Mesendoderm (in vitro differentiated cells): ENCODE results near the gene OSBPL10.
A peak's percentile ranks its signal among the peaks of the same experiment; 100 is the strongest.

Source experiments
- DNase-seq: peaks from one replicate; pipeline ENCODE4 v3.0.0; 2013
- H2AK5ac ChIP-seq: 2 replicates; pipeline ENCODE4 v1.6.1; 2013; ENCODE audit warnings: low read length, inconsistent platforms
- H2BK120ac ChIP-seq: 2 replicates; pipeline ENCODE4 v1.6.1; 2013; ENCODE audit warnings: low read depth, mild to moderate bottlenecking, low read length, moderate library complexity, mixed read lengths
- H2BK15ac ChIP-seq: replicated peaks from 2 replicates; pipeline ENCODE4 v1.6.1; 2013; ENCODE audit warnings: low read depth, mild to moderate bottlenecking, moderate library complexity
- H2BK5ac ChIP-seq: 2 replicates; pipeline ENCODE4 v1.6.1; 2013; ENCODE audit warnings: low read length, inconsistent platforms
- H3K18ac ChIP-seq: 2 replicates; pipeline ENCODE4 v1.6.1; 2013; ENCODE audit warnings: mild to moderate bottlenecking, low read length, mixed read lengths
- H3K23ac ChIP-seq: one replicate; pipeline ENCODE4 v1.6.1; 2013; ENCODE audit warnings: low read length
- H3K27ac ChIP-seq: 2 replicates; pipeline ENCODE4 v1.5.1; 2013; ENCODE audit warnings: low read depth, mild to moderate bottlenecking, inconsistent platforms, low read length, moderate library complexity
- H3K27me3 ChIP-seq: 2 replicates; pipeline ENCODE4 v1.6.1; 2013; ENCODE audit warnings: low read length, control low read depth, mild to moderate bottlenecking, inconsistent platforms; ENCODE audit not compliant: insufficient read depth, poor library complexity
- H3K36me3 ChIP-seq: 2 replicates; pipeline ENCODE4 v1.6.1; 2013; ENCODE audit warnings: low read length, inconsistent platforms; ENCODE audit not compliant: control insufficient read depth, insufficient read depth
- H3K4ac ChIP-seq: one replicate; pipeline ENCODE4 v1.6.1; 2013; ENCODE audit warnings: low read depth, mild to moderate bottlenecking, low read length, moderate library complexity
- H3K4me1 ChIP-seq: 2 replicates; pipeline ENCODE4 v1.6.1; 2013; ENCODE audit warnings: low read depth, low read length, inconsistent platforms; ENCODE audit not compliant: control insufficient read depth
- H3K4me2 ChIP-seq: 2 replicates; pipeline ENCODE4 v1.6.1; 2013; ENCODE audit warnings: low read length
- H3K4me3 ChIP-seq: 2 replicates; pipeline ENCODE4 v1.5.1; 2013; ENCODE audit warnings: mild to moderate bottlenecking, low read length
- H3K56ac ChIP-seq: one replicate; pipeline ENCODE4 v1.6.1; 2013; ENCODE audit warnings: low read length
- H3K79me1 ChIP-seq: 2 replicates; pipeline ENCODE4 v1.6.1; 2013; ENCODE audit warnings: low read length, inconsistent platforms
- H3K79me2 ChIP-seq: 2 replicates; pipeline ENCODE4 v1.6.1; 2013; ENCODE audit warnings: mild to moderate bottlenecking, low read length; ENCODE audit not compliant: control insufficient read depth, insufficient read depth
- H3K9ac ChIP-seq: 2 replicates; pipeline ENCODE4 v1.6.1; 2013; ENCODE audit warnings: low read length, inconsistent platforms
- H4K5ac ChIP-seq: one replicate; pipeline ENCODE4 v1.6.1; 2013; ENCODE audit warnings: low read length
- H4K8ac ChIP-seq: one replicate; pipeline ENCODE4 v1.6.1; 2013; ENCODE audit warnings: low read depth, mild to moderate bottlenecking, control low read depth, low read length, moderate library complexity
- WGBS: extraction: QIAGEN DNeasy Blood & Tissue Kit; methylation state at CpG from one replicate; pipeline ENCODE4 v1.1.7; 2013; ENCODE audit warnings: low lambda C conversion rate, missing lambda C conversion rate; ENCODE audit not compliant: insufficient coverage; ENCODE audit errors: extremely low coverage; 5-methylcytosine and 5-hydroxymethylcytosine counted together

The OSBPL10 gene

GRCh38 chr3:31985831-31986230 is 4.8 kb upstream of the OSBPL10 start:
- Histone ChIP-seq H3K4me2 (no peak overlapping the region), H2BK120ac (no peak overlapping the region), H4K8ac (no peak overlapping the region), H2BK15ac (no peak overlapping the region), H3K4me3 (no peak overlapping the region), H4K5ac (no peak overlapping the region), H2BK5ac (no peak overlapping the region), H3K9ac (no peak overlapping the region), H3K18ac (no peak overlapping the region), H3K23ac (no peak overlapping the region), H3K56ac (no peak overlapping the region), H3K27ac (no peak overlapping the region), H3K27me3 (no peaks in the 10 kb centered on the region), H3K4ac (no peak overlapping the region), H3K79me2 (no peaks in the 10 kb centered on the region), H2AK5ac (no peak overlapping the region), H3K36me3 (no peaks in the 10 kb centered on the region), H3K79me1 (no peaks in the 10 kb centered on the region), H3K4me1 (no peaks in the 10 kb centered on the region)
- no peak for DNase-seq
- WGBS: no CpG with 5 or more reads among the region's 2 CpGs

GRCh38 chr3:31984321-31984720 is 3.3 kb upstream of the OSBPL10 start:
- no peak overlapping the region for H3K4me2 ChIP-seq
- no peak overlapping the region for H4K8ac ChIP-seq
- no peaks in the 10 kb centered on the region for H3K36me3 ChIP-seq
- H3K27me3 ChIP-seq: no peaks in the 10 kb centered on the region
- no peak overlapping the region for H3K9ac ChIP-seq
- peaks cover 4% of the 10 kb centered on the region for H3K79me2 ChIP-seq
- no peak overlapping the region for H2BK120ac ChIP-seq
- peaks cover 2% of the 10 kb centered on the region for H3K4me1 ChIP-seq
- no peak overlapping the region for H3K18ac ChIP-seq
- no peak overlapping the region for H3K23ac ChIP-seq
- H4K5ac ChIP-seq: no peak overlapping the region
- H3K27ac ChIP-seq: no peak overlapping the region
- WGBS: no CpG with 5 or more reads among the region's 4 CpGs
- DNase-seq: no peak
- no peaks in the 10 kb centered on the region for H3K79me1 ChIP-seq
- H2AK5ac ChIP-seq: no peak overlapping the region
- H3K56ac ChIP-seq: no peak overlapping the region
- H2BK15ac ChIP-seq: no peak overlapping the region
- no peak overlapping the region for H3K4me3 ChIP-seq
- no peak overlapping the region for H3K4ac ChIP-seq
- H2BK5ac ChIP-seq: no peak overlapping the region

DNA sequence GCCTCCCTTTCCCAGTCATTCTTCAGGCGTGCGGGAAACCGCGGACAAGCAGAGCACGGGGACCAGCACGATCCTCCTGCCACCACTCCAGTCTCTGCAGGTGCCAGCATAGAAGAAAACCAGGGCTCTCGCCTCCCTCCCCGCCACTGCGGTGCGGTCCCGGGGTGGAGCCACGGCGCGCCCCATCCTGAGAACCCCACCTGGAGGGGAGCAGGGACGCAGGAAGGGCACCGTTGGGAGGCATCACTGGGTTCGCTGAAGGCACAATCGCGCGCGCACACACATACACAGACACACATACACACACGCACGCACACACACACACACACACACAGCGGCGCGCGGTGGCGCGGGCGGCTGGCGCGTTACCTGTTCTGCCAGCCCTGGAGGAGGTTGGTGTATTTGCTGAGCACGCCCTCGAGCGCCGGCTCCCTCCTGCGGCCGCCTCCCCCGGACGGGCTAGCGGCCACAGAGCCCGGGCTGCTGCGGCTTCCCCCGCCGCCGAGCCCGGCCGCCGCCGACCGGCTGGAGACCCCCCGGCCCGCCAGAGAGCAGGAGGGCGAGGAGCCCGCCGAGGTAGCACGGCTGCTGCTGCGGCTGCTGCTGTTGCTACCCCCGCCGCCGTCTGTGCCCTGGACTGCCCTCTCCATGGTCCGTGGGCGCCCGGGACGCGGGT is 394 bp downstream of the OSBPL10 start:
- Histone ChIP-seq H3K18ac (peak overlapping the region; percentile 65), H3K4me3 (peak overlapping the region; percentile 85), H2BK5ac (no peak overlapping the region), H2BK120ac (peak overlapping the region; percentile 8), H2BK15ac (no peak overlapping the region), H3K79me2 (peaks cover 20% of the 10 kb centered on the region), H3K36me3 (no peaks in the 10 kb centered on the region), H3K9ac (peak overlapping the region; percentile 88), H3K79me1 (peaks cover 3% of the 10 kb centered on the region), H3K4me2 (peak overlapping the region; percentile 96), H3K27me3 (no peaks in the 10 kb centered on the region), H4K8ac (no peak overlapping the region), H3K4ac (no peak overlapping the region), H4K5ac (no peak overlapping the region), H3K56ac (peak overlapping the region; percentile 93), H3K27ac (peak overlapping the region; percentile 77), H2AK5ac (no peak overlapping the region), H3K23ac (peak overlapping the region; percentile 29), H3K4me1 (peaks cover 2% of the 10 kb centered on the region)
- no CpG with 5 or more reads among the region's 66 CpGs for WGBS
- DNase-seq: peak; percentile 86

DNA sequence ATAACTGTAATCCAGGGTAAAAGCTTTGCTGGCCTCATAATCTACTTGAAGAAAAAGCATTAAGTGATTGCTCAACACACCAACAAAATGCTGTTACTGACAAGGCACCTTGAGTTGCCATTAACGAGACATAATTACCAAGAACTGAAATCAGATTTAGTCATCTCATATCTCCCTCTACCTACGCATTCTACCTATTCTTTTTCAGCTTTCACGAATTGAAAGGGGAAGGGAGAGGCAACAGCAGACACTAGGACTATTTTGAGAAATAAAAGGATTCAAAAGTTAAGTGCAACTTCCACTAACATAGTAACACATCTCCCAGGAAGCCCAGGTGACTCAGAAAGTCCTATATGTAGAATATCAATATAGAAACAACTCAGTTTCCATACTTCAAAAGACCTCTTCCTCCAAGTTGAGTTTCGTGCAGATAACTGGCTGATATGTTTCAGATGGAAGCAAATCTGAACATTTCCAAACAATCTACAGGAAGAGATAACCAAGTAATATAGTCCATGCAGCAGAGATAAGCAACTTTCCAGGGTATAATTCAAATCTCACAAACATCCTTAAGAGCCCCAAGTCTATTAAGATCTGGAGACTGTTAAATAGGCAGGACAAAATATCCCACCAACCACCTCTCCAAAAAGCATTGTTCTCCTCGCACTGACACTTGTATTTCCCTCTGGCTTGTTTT is 1.9 kb downstream of the OSBPL10 start:
- no peak overlapping the region for H3K23ac ChIP-seq
- no peak overlapping the region for H4K5ac ChIP-seq
- WGBS: no CpG with 5 or more reads among the region's 5 CpGs
- H4K8ac ChIP-seq: no peak overlapping the region
- peaks cover 2% of the 10 kb centered on the region for H3K4me1 ChIP-seq
- peaks cover 32% of the 10 kb centered on the region for H3K79me2 ChIP-seq
- H2BK5ac ChIP-seq: no peak overlapping the region
- H3K79me1 ChIP-seq: peaks cover 3% of the 10 kb centered on the region
- H3K4me3 ChIP-seq: no peak overlapping the region
- DNase-seq: no peak
- no peak overlapping the region for H2BK15ac ChIP-seq
- H3K4ac ChIP-seq: no peak overlapping the region
- H3K27me3 ChIP-seq: no peaks in the 10 kb centered on the region
- no peak overlapping the region for H2AK5ac ChIP-seq
- no peak overlapping the region for H3K56ac ChIP-seq
- no peak overlapping the region for H3K18ac ChIP-seq
- H3K36me3 ChIP-seq: no peaks in the 10 kb centered on the region
- H2BK120ac ChIP-seq: no peak overlapping the region
- H3K4me2 ChIP-seq: no peak overlapping the region
- H3K9ac ChIP-seq: no peak overlapping the region
- no peak overlapping the region for H3K27ac ChIP-seq

DNA sequence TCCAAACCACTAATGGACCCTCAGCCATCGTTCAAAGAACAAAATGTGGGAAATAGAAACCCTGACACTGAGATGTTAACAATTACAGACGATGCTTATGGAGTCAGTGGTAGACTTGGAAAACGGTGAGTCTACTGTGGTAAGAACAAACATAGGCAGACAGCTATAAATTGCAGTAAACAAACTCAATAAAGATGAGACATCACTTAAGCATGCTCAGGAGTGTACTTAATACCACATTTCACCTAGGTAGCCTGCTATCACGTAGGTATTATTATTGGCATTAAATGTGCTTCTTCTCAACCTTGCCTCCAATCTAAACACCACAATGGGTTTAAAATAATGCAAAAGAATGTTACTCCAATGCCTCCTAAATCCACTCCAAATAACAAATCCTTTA is 2.5 kb downstream of the OSBPL10 start:
- no peak for DNase-seq
- H3K4me2 ChIP-seq: no peak overlapping the region

More for the DNA sequence above, 2.5 kb downstream of the OSBPL10 start:
- Histone ChIP-seq H3K27ac (no peak overlapping the region), H2AK5ac (no peak overlapping the region), H2BK5ac (no peak overlapping the region), H3K27me3 (no peaks in the 10 kb centered on the region), H4K8ac (no peak overlapping the region), H3K4ac (no peak overlapping the region), H3K56ac (no peak overlapping the region), H3K4me3 (no peak overlapping the region), H4K5ac (no peak overlapping the region), H3K18ac (no peak overlapping the region), H3K23ac (no peak overlapping the region), H2BK120ac (no peak overlapping the region), H3K79me1 (peaks cover 5% of the 10 kb centered on the region), H3K4me1 (peaks cover 2% of the 10 kb centered on the region), H3K36me3 (no peaks in the 10 kb centered on the region), H3K9ac (no peak overlapping the region), H2BK15ac (no peak overlapping the region), H3K79me2 (peaks cover 38% of the 10 kb centered on the region)
- no CpG with 5 or more reads among the region's 4 CpGs for WGBS
